ENCODE results near the gene TTYH1. TPM values are rescaled to one million over a fixed set of nuclear protein-coding genes. Genes with fewer than 3 reads are reported as not detected.

Gene TTYH1
- total RNA-seq, 1 experiment from 2014 or later, result 0.62 TPM

GRCh38 chr19:54391589-54392061, 23.6 kb upstream of the TTYH1 start:
- intact Hi-C loops (cut with micrococcal nuclease; ENCODE audit: unreplicated experiment) (loop anchor here (2.0 kb wide), 1 partner anchor 47 kb away; no protein-coding TSS in a partner anchor), in situ Hi-C loops (cut with HindIII; ENCODE audit: low pct_unique_long_range_greater_than_20kb, low sequenced_read_pairs) (no loop called here)
- no TSS peak for BruUV-seq (replicated peaks)
- ChIA-PET POLR2A (interaction anchor here (0.6 kb wide), 1 partner anchor 143 kb away, joined by 8 read pairs; no protein-coding TSS in a partner anchor), CTCF (interaction anchor here (0.6 to 1.7 kb wide), 5 partner anchors 12 to 186 kb away, joined by 3 to 7 read pairs (median 5); no protein-coding TSS in a partner anchor)
- Histone ChIP-seq H3K36me3 (ENCODE audit: control insufficient read depth, insufficient read depth, low read length) (no peaks in the 10 kb centered on the region), H3K9me3 (ENCODE audit: control insufficient read depth, insufficient read depth, low read depth, low read length) (no peaks in the 10 kb centered on the region), H3K4me1 (ENCODE audit: control insufficient read depth, insufficient read depth, low read length) (peaks cover 6% of the 10 kb centered on the region; the same call in 1 of the 2 replicates), H3K27ac (ENCODE audit: low read length) (no peak overlapping the region), H3K27me3 (ENCODE audit: control insufficient read depth, insufficient read depth, low read length) (peaks cover 11% of the 10 kb centered on the region), H3K4me3 (ENCODE audit: low read depth in 2 of 2, low read length in 2 of 2) (no peak overlapping the region)
- no peak for DNase-seq (ENCODE audit: low read depth, low spot score)
- ATAC-seq, result peak; percentile 84
- TF ChIP-seq REST (IDR thresholded peaks at IDR 0.05; ENCODE audit: insufficient read depth in 1 of 2, low read depth in 2 of 2, low read length in 1 of 2), result no peak
- TF ChIP-seq POLR2AphosphoS5 (IDR thresholded peaks at IDR 0.05; ENCODE audit: low read depth, low read length), result no peak
- no peak for TF ChIP-seq CTCF (IDR thresholded peaks at IDR 0.05)
- no peak for TF ChIP-seq SIN3A (IDR thresholded peaks at IDR 0.05; ENCODE audit: borderline replicate concordance, insufficient read depth, low read depth, low read length)
- TF ChIP-seq TCF7L2 (IDR thresholded peaks at IDR 0.05; ENCODE audit: low read depth, low read length), result no peak

- Histone ChIP-seq H3K36me3 (ENCODE audit: control insufficient read depth, insufficient read depth, low read length) (no peaks in the 10 kb centered on the region), H3K27me3 (ENCODE audit: control insufficient read depth, insufficient read depth, low read length) (peaks cover 11% of the 10 kb centered on the region), H3K4me3 (ENCODE audit: low read depth in 2 of 2, low read length in 2 of 2) (no peak overlapping the region), H3K4me1 (ENCODE audit: control insufficient read depth, insufficient read depth, low read length) (peaks cover 6% of the 10 kb centered on the region; the same call in 1 of the 2 replicates), H3K9me3 (ENCODE audit: control insufficient read depth, insufficient read depth, low read depth, low read length) (no peaks in the 10 kb centered on the region), H3K27ac (ENCODE audit: low read length) (no peak overlapping the region)
- in situ Hi-C loops (cut with HindIII; ENCODE audit: low pct_unique_long_range_greater_than_20kb, low sequenced_read_pairs) (no loop called here), intact Hi-C loops (cut with micrococcal nuclease; ENCODE audit: unreplicated experiment) (no loop called here)
- no peak for DNase-seq (ENCODE audit: low read depth, low spot score)
- ATAC-seq, result peak; percentile 27; the same call in 1 of the 2 replicates
- TF ChIP-seq CTCF (IDR thresholded peaks at IDR 0.05) (no peak), REST (IDR thresholded peaks at IDR 0.05; ENCODE audit: insufficient read depth in 1 of 2, low read depth in 2 of 2, low read length in 1 of 2) (no peak), SIN3A (IDR thresholded peaks at IDR 0.05; ENCODE audit: borderline replicate concordance, insufficient read depth, low read depth, low read length) (no peak), TCF7L2 (IDR thresholded peaks at IDR 0.05; ENCODE audit: low read depth, low read length) (no peak), POLR2AphosphoS5 (IDR thresholded peaks at IDR 0.05; ENCODE audit: low read depth, low read length) (no peak)
- ChIA-PET CTCF (interaction anchor here (0.6 to 1.7 kb wide), 4 partner anchors 13 to 41 kb away, joined by 3 to 5 read pairs (median 4); no protein-coding TSS in a partner anchor), POLR2A (interaction anchor here (0.5 to 0.6 kb wide), 2 partner anchors 143 to 201 kb away, joined by 4 to 8 read pairs; partner anchors contain the start of gene TSEN34)
- BruUV-seq (replicated peaks), result no TSS peak
Observed at GRCh38 chr19:54392105-54392504, 23.2 kb upstream of the TTYH1 start.
